Effector memory CD8-positive, alpha-beta T cell (primary cell): ENCODE measurements around the gene SMAD7.

Experiments used
- ATAC-seq: fragments of 150-1000 bp; cut with Tn5 transposase; replicated peaks from 2 replicates; pipeline ENCODE4 v1.10.0; 2021; ENCODE audit warnings: mild to moderate bottlenecking, moderate library complexity
- DNase-seq, 3 experiments: peaks; one replicate each; pipeline ENCODE4 v3.0.0; 2021
- H3K27ac Mint-ChIP-seq, 2 donors: one replicate each; pipeline ENCODE4 v1.8.0; 2022; ENCODE audit warnings: mild to moderate bottlenecking in 2 of 2, mixed read lengths in 2 of 2, moderate library complexity in 2 of 2
- H3K27me3 Mint-ChIP-seq, 2 donors: one replicate each; pipeline ENCODE4 v1.8.0; 2022; ENCODE audit warnings: mixed read lengths in 2 of 2
- H3K36me3 Mint-ChIP-seq: one replicate; pipeline ENCODE4 v1.8.0; 2022; ENCODE audit warnings: mild to moderate bottlenecking, moderate library complexity, mixed read lengths; ENCODE audit not compliant: insufficient read depth
- H3K4me1 Mint-ChIP-seq, 2 donors: one replicate each; pipeline ENCODE4 v1.8.0; 2022; ENCODE audit warnings: low read depth in 2 of 2, mixed read lengths in 2 of 2
- H3K4me3 Mint-ChIP-seq, 2 donors: one replicate each; pipeline ENCODE4 v1.8.0; 2022; ENCODE audit warnings: mild to moderate bottlenecking in 2 of 2, mixed read lengths in 2 of 2, moderate library complexity in 2 of 2
- H3K9me3 Mint-ChIP-seq, 2 donors: one replicate each; pipeline ENCODE4 v1.8.0; 2022; ENCODE audit warnings: mixed read lengths in 2 of 2

The SMAD7 gene

GRCh38 chr18:48961547-48961946 lies 10.8 kb upstream of the SMAD7 start:
- Mint-ChIP-seq H3K36me3 (no peaks in the 10 kb centered on the region), H3K27me3 (peaks cover 6 to 32% of the 10 kb centered on the region in 2 donors), H3K27ac (no peak overlapping the region), H3K4me3 (no peak overlapping the region), H3K4me1 (peaks cover 5 to 7% of the 10 kb centered on the region in 2 donors), H3K9me3 (no peaks in the 10 kb centered on the region)
- ATAC-seq: no peak
- DNase-seq: no peak

DNA sequence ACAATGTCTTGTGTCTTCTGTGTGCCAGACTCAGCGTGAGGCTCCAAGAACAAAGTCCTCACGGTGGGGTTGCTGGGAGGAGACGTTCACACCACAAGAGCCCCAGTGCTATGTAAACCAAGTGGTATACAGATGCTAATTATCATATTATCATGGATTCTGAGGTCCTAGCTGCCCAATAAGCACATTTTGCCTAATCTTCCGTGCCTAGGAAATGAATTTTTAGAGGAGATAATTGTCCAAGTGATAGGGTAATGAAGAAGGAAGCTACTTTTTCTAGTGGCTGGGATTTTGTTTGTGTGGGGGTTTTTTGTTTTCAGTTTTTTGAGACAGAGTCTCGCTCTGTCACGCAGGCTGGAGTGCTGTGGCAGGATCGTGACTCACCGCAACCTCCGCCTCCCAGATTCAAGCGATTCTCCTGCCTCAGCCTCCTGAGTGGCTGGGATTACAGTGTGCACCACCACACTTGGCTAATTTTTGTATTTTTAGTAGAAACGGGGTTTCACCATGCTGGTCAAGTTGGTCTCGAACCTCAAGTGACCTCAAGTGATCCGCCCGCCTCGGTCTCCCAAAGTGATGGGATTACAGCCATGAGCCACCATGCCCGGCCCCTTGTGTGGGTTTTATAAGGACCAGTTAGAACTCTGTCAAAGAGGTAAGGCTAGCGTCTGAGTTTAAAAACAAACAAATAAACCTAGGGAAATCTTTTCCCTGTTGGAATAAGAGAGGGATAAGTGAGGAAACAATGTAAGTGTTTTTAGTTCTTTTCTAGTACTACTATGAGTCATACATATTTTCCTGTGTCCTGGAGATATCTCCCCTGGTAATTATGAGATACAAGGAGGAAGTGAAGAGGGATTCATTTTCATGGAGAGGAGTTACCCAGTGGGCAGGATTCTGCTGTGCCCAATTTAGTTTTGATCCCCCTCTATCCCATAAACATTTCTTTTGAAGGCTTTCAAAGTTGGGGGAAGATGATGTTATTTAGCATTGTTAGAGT lies 9.5 kb upstream of the SMAD7 start:
- Mint-ChIP-seq H3K27ac (no peak overlapping the region), H3K9me3 (no peaks in the 10 kb centered on the region), H3K4me1 (peaks cover 17 to 20% of the 10 kb centered on the region in 2 donors), H3K4me3 (no peak overlapping the region), H3K27me3 (peaks cover 6 to 32% of the 10 kb centered on the region in 2 donors), H3K36me3 (no peaks in the 10 kb centered on the region)
- ATAC-seq: no peak
- no peak for DNase-seq

- Mint-ChIP-seq H3K4me3 (no peak overlapping the region), H3K27ac (no peak overlapping the region)
These were observed 8.8 kb upstream of the SMAD7 start for GRCh38 chr18:48959551-48959920.

DNA sequence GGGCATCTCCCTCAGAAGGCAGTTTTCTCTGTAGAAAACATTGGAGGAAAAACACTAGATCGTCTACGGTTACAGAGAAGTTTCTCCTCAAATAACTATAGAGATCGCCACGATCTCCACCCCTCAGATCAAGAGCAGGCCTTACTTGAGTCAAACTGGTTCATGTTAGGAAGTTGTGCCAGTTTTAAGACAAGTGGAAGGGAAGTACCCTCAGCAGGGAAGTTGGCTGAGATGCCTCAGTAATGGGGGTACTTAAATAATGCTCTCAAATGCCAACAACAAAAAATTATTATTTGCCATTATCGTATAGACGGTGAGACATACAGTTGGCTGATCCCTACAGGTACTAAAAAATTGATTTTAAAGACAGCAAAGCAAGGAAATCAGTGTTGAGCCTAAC lies 8.2 kb upstream of the SMAD7 start:
- DNase-seq: no peak
- no peaks in the 10 kb centered on the region for H3K9me3 Mint-ChIP-seq

More at GRCh38 chr18:48959551-48959920, 8.8 kb upstream of the SMAD7 start:
- Mint-ChIP-seq H3K36me3 (no peaks in the 10 kb centered on the region), H3K27me3 (peaks cover 6 to 32% of the 10 kb centered on the region in 2 donors), H3K4me1 (peaks cover 22 to 24% of the 10 kb centered on the region in 2 donors), H3K9me3 (no peaks in the 10 kb centered on the region)
- DNase-seq (no peak), ATAC-seq (no peak)

GRCh38 chr18:48957616-48958015 lies 6.9 kb upstream of the SMAD7 start:
- ATAC-seq: no peak
- H3K27me3 Mint-ChIP-seq: peaks cover 6 to 17% of the 10 kb centered on the region in 2 donors
- no peak overlapping the region for H3K4me3 Mint-ChIP-seq
- H3K9me3 Mint-ChIP-seq: no peaks in the 10 kb centered on the region
- H3K36me3 Mint-ChIP-seq: peaks cover 9% of the 10 kb centered on the region
- H3K4me1 Mint-ChIP-seq: peaks cover 21 to 28% of the 10 kb centered on the region in 2 donors
- DNase-seq: no peak
- H3K27ac Mint-ChIP-seq: no peak overlapping the region

More for the DNA sequence above, 8.2 kb upstream of the SMAD7 start:
- Mint-ChIP-seq H3K27me3 (peaks cover 6 to 30% of the 10 kb centered on the region in 2 donors), H3K36me3 (no peaks in the 10 kb centered on the region), H3K27ac (no peak overlapping the region), H3K4me1 (peaks cover 23 to 28% of the 10 kb centered on the region in 2 donors), H3K4me3 (no peak overlapping the region)
- ATAC-seq: no peak

GRCh38 chr18:48957136-48957535 lies 6.4 kb upstream of the SMAD7 start:
- H3K9me3 Mint-ChIP-seq: no peaks in the 10 kb centered on the region
- H3K27ac Mint-ChIP-seq: no peak overlapping the region
- peaks cover 19 to 25% of the 10 kb centered on the region in 2 donors for H3K4me1 Mint-ChIP-seq
- DNase-seq (no peak), ATAC-seq (no peak)
- peaks cover 6 to 12% of the 10 kb centered on the region in 2 donors for H3K27me3 Mint-ChIP-seq
- H3K36me3 Mint-ChIP-seq: peaks cover 14% of the 10 kb centered on the region
- no peak overlapping the region for H3K4me3 Mint-ChIP-seq

DNA sequence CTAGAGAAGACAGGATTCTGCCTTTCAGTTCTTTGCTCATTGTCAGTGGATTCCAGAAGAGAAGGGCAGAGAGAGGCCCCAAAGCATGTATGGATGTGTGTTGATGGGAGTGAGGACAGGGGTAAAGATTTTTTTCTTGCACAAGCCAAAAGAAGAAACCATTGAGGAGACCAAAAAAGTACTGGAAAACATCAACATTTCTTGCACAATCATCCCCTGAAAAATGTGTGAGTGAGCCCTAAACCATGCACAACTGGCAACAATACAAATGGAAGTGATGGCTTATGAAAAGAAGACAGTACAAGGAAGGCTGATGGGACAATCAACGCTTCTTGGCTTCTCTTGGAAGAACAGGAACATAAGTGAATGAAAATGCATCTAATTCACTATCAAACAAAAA lies 5.6 kb upstream of the SMAD7 start:
- peak overlapping the region in 1 of 2 donors; percentile 2 for H3K4me3 Mint-ChIP-seq
- no peak for ATAC-seq
- peaks cover 20 to 27% of the 10 kb centered on the region in 2 donors for H3K4me1 Mint-ChIP-seq
- H3K9me3 Mint-ChIP-seq: no peaks in the 10 kb centered on the region
- no peak for DNase-seq
- H3K27ac Mint-ChIP-seq: no peak overlapping the region
- H3K36me3 Mint-ChIP-seq: peaks cover 20% of the 10 kb centered on the region
- peaks cover 6 to 10% of the 10 kb centered on the region in 2 donors for H3K27me3 Mint-ChIP-seq

- H3K4me1 Mint-ChIP-seq: peaks cover 20 to 27% of the 10 kb centered on the region in 2 donors
- no peak for DNase-seq
- H3K27ac Mint-ChIP-seq: peak overlapping the region; percentile 58 to 81
- peaks cover 25% of the 10 kb centered on the region for H3K36me3 Mint-ChIP-seq
- H3K4me3 Mint-ChIP-seq: peak overlapping the region in 1 of 2 donors; percentile 2
- H3K9me3 Mint-ChIP-seq: no peaks in the 10 kb centered on the region
- H3K27me3 Mint-ChIP-seq: peaks cover 6 to 10% of the 10 kb centered on the region in 2 donors
- ATAC-seq: no peak
These were observed 5.1 kb upstream of the SMAD7 start for GRCh38 chr18:48955830-48956261.

DNA sequence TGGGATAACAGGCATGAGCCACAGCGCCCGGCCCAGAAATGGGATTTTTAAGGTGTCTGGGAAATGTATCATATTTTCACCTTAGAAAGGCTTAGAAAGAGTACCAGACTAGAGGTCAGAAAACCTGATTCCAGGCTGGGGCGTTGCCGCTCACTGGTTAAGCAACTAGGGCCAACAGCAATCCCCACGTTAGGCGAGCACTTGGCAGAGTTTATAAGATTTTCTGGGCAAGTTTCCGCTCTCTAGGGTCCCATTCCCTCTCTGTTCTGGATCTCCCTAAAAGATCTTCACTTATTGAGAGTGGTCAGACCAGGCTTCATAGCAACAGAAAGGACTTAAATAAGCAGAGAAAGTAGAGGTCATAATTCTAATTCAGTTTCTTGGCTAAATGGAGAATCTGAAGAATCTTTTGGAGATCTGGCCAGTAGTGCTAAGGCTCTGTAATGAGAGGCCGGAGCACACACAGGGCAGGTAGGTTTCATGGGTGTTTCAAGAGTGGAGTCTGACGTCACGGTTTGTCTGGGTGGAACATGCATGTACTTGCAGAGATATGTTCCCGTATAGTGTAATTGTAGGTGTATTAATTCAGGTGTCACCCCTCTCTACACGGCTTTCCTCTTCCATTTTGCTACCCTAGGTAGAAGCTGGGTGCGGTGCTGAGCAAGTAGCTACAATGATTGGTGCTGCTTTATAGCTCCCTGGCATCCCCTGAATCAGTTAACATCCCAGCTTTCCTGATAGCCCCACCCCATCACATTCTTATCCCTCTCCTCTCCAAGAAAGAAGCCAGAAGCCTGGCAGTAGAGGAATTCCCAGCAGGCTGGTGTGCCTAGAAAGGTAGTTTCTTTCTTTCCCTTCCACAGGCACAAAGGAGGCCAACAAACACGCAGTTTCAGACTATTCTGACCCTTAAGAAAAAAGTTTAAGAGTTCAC lies 4.4 kb upstream of the SMAD7 start:
- DNase-seq (no peak), ATAC-seq (no peak)
- Mint-ChIP-seq H3K36me3 (peaks cover 32% of the 10 kb centered on the region), H3K27ac (peak overlapping the region; percentile 58 to 81), H3K9me3 (no peaks in the 10 kb centered on the region), H3K4me1 (peaks cover 20 to 27% of the 10 kb centered on the region in 2 donors), H3K27me3 (peaks cover 6 to 7% of the 10 kb centered on the region in 2 donors), H3K4me3 (peak overlapping the region in 1 of 2 donors; percentile 2)

DNA sequence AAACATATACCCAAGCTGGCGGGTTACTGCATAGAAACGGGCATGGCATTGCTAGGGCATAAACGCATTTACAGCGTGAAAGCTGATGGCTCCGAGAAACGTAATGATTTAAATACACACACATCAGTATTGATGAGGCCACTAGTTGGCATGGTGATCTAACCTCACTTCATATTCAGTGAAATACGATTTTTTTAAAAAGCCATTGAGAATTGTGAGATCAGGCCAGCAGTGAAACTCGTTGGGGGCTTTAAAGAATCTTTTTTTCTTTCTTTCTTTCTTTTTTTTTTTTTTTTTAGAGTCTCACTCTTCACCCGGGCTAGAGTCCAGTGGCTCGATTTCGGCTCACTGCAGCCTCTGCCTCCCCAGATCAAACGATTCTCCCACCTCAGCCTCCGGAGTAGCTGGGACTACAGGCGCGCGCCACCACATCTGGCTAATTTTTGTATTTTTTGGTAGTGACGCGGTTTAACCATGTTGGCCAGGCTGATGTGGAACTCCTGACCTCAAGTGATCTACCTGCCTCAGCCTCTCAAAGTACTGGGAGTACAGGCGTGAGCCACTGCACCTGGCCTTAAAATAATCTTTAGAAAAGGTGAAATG lies 2.4 kb upstream of the SMAD7 start:
- H3K27me3 Mint-ChIP-seq: no peaks in the 10 kb centered on the region
- peak overlapping the region; percentile 99 to 100 for H3K27ac Mint-ChIP-seq
- no peaks in the 10 kb centered on the region for H3K9me3 Mint-ChIP-seq
- H3K4me3 Mint-ChIP-seq: peak overlapping the region; percentile 94 to 98
- peaks cover 25 to 29% of the 10 kb centered on the region in 2 donors for H3K4me1 Mint-ChIP-seq
- H3K36me3 Mint-ChIP-seq: peaks cover 50% of the 10 kb centered on the region
- peak; percentile 6 for ATAC-seq
- no peak for DNase-seq

GRCh38 chr18:48952287-48953103 lies 1.7 kb upstream of the SMAD7 start:
- H3K4me1 Mint-ChIP-seq: peaks cover 31 to 36% of the 10 kb centered on the region in 2 donors
- no peaks in the 10 kb centered on the region for H3K27me3 Mint-ChIP-seq
- H3K4me3 Mint-ChIP-seq: peak overlapping the region; percentile 94 to 98
- peaks cover 57% of the 10 kb centered on the region for H3K36me3 Mint-ChIP-seq
- ATAC-seq: peak; percentile 25
- no peaks in the 10 kb centered on the region for H3K9me3 Mint-ChIP-seq
- DNase-seq: peak; percentile 49 to 70 (median 52)
- H3K27ac Mint-ChIP-seq: peak overlapping the region; percentile 99 to 100
